HG03045 (cell line): ENCODE measurements around the gene GGA3.
"Not testable (repeated sequence)": the region's sequence is repeated elsewhere in the genome, so short reads cannot be mapped to it uniquely, and the experiment has no call there.

Experiments
- ATAC-seq: cut with Tn5 transposase; IDR thresholded peaks from one replicate; pipeline ENCODE4 v1.9.1; 2021; ENCODE audit warnings: mild to moderate bottlenecking, moderate library complexity; ENCODE audit not compliant: unreplicated experiment

The GGA3 gene

GRCh38 chr17:75261336-75262111, at the start of gene GGA3, which contains the start of gene MRPS7:
TSS of gene GGA3 (minus strand) at chr17:75261606. CDS start at chr17:75261587, 19 bp downstream.
TSS of gene MRPS7 (plus strand) at chr17:75261879. CDS start at chr17:75261901, 22 bp downstream.
- ATAC-seq = peak; percentile 84

- ATAC-seq = no peak
These were observed 47.6 kb upstream of the GGA3 start for GRCh38 chr17:75308732-75309629.

DNA sequence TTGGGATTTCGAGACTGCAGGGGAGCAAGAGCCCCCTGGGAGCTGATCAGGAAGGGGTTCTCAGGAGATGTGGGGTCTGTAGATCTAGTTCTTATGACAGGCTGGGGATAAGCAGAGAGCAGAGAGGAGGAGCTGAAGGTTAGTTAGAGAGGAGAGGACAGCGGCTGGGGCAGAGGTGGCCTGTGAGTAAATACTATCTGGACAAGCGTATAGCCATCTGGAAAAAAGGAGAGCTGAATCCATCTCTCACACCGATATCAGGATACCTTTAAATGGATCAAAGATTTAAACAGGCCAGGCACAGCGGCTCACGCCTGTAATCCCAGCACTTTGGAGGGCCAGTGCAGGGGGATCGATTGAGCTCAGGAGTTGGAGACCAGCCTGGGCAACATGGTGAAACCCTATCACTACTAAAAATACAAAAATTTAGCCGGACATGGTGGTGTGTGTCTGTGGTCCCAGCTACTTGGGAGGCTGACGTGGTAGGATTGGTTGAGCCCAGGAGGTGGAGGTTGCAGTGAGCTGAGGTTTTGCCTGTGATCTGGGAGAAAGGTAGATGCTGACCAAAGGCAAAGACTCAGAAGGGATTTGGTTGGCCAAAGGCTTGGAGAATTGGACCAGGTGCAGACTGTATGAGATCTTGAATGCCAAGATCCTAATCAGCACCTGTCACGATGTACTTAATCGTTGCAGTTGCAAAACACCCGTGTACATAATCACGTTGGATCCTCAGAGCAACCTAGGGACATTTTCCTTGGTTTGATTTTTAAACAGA, 46.7 kb upstream of the GGA3 start:
- ATAC-seq = no peak

- ATAC-seq = no peak
These were observed 40.2 kb upstream of the GGA3 start for GRCh38 chr17:75301502-75302206.

DNA sequence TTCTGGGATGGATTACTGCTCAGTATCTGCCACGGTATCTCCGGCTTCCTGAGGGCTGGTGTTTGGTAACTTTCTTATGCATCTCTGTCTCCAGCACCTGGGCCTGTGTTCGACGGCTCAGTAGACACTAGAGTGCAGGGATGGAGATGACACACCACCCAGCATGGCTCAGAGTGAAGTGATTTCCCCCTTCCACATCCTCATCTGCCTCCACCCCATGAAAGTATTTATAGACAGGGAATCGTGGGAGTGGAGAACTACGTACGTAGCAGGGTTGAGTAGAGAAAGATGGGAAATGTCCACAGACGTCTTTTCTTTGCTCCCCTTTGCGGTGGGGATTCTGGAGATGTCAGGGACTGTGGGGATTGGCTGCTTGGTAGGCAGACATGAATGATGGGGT, 39.6 kb upstream of the GGA3 start:
- no peak for ATAC-seq

DNA sequence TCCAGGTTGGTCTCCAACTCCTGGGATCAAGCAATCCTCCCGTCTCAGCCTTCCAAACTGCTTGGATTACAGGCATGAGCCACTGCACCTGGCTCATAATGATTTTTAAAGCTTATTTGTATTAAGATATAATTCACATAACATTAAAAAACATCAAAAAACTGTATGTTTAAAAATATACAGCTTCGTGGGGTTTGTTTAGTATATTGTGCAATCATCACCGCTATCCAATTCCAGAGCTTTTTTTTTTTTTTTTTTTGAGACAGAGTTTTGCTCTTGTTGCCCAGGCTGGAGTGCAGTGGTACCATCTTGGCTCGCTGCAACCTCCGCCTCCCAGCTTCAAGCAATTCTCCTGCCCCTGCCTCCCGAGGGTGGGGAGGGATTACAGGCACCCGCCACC, 38.9 kb upstream of the GGA3 start:
- ATAC-seq = no peak

GRCh38 chr17:75295201-75296158, 34.1 kb upstream of the GGA3 start:
- peak; percentile 54 for ATAC-seq

GRCh38 chr17:75292810-75293448, 31.5 kb upstream of the GGA3 start:
- not testable (repeated sequence) for ATAC-seq

DNA sequence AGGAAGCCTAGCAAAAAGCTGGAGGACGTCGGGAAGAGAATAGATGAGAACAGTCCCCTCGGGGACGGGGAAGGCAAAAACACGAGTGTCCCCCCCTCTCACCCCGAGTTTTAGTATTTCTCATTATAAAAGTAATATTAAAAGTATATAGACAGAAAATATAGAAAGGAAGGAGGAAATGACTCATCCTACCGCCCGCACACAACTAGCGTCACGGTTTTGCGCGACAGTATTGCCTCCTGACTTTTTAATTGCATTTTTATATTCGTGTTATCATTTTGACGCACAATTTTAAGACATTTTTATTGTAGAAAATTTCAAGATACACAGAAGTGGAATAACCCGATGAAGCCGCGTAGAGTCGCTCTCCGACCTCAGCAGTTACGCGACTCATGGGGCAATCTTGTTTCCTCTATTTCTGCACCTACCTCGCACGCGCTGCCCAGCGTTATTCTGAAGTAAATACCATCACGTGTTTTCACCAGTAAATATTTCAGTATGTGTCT, 28.5 kb upstream of the GGA3 start:
- no peak for ATAC-seq

DNA sequence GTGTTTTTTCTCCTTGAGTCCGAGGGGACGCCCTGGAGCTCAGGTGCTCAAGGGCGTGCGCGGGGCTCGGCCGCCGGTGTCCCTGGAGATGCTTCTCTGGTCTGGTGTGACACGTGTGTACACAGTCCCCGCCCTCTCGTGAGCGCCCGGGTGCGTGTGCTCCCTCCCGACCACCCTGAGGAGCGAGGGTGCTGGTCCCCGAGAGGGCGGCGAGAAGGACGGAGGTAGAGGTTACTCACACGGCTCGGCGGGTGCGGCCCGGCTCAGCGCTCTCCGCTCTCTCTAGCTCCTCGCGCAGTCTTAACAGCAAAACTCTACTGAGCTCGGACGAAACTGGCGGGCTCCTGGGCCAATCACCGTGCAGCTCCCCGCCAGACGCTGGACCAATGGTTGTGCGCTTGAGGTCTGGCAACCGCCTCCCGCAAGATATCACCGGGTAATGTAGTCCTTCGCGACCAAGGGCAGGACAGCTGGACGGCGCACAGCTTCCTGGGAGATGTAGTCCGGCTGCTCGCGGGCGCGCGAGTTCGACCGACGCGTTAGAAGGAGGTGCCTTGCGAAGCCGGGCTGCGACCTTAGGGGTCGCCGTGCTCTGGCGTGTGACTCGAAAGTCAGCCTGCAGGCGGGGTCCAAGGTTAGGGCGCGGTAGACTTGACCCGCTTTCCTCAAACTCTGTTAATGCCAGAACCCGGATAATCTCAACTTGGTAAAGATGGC, 27.9 kb upstream of the GGA3 start, which contains the start of gene SLC25A19:
Gene SLC25A19 (minus strand): TSS at position 319 of the 717 bp plus-strand sequence. CDS start 2,669 bp downstream, outside the sequence.
- ATAC-seq = peak; percentile 92

GRCh38 chr17:75288770-75289114, 27.3 kb upstream of the GGA3 start:
- peak; percentile 23 for ATAC-seq

DNA sequence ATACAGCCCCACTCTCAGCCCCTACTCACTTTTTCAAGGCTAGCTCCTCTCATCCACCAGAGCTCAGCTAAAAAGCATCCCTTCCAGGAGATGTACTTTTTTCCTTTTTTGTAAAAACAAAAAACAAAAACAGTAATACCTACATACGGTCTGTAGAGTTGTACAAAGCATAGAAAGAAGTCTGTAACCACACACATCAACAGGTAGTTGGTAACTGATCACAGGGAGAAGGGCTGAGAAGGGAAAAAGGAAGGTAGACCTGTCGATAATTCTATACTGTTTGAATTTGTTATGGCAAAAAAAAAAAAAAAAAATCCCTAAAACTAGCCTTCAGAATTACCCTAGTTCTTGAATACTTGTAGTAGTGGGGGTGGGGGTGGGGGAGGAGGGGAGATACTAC, 27.0 kb upstream of the GGA3 start:
- no peak for ATAC-seq

GRCh38 chr17:75287221-75287620, 25.8 kb upstream of the GGA3 start:
- ATAC-seq = no peak

DNA sequence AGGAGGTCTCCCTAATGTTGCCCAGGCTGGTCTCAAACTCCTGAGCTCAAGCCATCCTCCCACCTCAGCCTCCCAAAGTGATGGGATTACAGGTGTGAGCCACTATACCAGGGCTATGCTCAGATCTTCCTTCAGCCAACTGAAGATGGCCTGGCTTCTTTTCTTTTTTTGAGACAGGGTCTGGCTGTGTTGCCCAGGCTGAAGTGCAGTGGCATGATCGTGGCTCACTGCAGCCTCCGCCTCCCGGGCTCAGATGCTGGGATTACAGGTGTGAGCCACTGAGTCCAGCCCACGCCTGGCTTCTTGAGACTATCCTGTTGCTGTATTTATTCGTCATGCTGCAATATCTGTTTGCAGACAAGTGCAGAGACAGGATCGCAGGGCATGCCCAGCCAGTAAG, 23.7 kb upstream of the GGA3 start:
- no peak for ATAC-seq

DNA sequence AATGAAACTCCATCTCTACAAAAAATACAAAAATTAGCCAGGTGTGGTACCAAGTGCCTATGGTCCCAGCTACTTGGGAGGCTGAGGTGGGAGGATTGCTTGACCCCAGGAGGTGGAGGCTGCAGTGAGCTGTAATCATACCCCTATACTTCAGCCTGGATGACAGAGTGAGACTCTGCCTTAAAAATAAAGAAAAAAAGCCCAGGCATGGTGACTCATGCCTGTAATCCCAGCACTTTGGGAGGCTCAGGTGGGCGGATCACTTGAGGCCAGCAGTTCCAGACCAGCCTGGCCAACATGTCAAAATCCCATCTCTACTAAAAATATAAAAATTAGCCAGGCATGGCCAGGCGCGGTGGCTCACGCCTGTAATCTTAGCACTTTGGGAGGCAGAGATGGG, 18.8 kb upstream of the GGA3 start:
- ATAC-seq = not testable (repeated sequence)

DNA sequence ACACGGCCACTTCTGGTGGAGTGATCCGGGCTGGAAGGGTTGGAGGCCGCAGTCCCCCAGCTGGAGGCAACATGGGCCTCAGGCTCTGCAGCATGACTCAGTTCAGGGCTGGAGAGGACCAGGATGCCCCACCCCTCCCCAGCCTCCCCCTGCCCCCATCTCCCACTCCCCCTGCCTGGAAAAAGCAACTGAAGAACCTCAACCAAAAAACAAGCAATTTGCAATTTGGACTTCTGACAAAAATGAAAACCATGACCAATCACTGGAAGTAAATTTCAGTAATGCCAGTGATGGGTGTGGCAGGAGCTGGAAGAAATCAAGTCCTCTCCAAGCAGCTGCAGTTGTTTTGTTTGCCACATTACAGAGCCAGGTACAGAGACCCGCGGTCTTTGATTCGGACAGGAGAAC, 16.3 kb upstream of the GGA3 start:
- no peak for ATAC-seq

DNA sequence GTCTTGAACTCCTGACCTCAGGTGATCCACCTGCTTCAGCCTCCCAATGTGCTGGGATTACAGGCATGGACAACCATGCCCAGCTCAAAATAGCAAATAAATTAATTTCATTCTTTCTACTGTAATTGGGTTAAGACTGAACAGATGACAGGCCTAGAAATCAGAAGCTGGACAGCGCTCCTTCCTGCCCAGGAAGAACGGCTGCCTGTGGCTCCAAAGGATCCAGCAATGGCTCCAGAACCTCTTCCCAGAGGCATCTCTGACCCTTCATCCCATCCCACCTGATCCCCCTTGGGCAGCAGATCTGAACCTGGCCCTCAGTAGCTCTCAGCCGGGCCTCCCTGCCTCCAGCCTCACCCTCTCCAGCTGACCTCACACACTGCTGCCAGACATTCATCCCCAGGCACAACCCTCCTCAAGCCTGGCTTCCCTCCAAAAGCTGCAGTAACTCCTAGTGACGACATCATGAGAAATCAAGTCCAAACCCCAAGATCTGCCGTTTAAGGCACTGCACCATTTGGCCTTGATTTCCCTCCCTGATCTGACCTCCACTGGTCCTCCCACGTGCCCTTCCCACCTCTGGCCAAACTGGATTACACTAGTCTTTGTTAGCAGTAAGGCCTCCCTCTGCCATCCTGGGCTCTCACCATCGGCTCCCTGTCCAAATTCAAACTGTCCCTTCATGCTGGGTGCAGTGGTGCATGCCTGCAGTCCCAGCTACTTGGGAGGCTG, 12.7 kb upstream of the GGA3 start:
- no peak for ATAC-seq
